ENCODE results near the gene FBLN7.
A peak's percentile ranks its signal among the peaks of the same experiment; 100 is the strongest.
"Not testable (repeated sequence)": the region's sequence is repeated elsewhere in the genome, so short reads cannot be mapped to it uniquely, and the experiment has no call there.

Gene FBLN7, protein sequence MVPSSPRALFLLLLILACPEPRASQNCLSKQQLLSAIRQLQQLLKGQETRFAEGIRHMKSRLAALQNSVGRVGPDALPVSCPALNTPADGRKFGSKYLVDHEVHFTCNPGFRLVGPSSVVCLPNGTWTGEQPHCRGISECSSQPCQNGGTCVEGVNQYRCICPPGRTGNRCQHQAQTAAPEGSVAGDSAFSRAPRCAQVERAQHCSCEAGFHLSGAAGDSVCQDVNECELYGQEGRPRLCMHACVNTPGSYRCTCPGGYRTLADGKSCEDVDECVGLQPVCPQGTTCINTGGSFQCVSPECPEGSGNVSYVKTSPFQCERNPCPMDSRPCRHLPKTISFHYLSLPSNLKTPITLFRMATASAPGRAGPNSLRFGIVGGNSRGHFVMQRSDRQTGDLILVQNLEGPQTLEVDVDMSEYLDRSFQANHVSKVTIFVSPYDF

DNA sequence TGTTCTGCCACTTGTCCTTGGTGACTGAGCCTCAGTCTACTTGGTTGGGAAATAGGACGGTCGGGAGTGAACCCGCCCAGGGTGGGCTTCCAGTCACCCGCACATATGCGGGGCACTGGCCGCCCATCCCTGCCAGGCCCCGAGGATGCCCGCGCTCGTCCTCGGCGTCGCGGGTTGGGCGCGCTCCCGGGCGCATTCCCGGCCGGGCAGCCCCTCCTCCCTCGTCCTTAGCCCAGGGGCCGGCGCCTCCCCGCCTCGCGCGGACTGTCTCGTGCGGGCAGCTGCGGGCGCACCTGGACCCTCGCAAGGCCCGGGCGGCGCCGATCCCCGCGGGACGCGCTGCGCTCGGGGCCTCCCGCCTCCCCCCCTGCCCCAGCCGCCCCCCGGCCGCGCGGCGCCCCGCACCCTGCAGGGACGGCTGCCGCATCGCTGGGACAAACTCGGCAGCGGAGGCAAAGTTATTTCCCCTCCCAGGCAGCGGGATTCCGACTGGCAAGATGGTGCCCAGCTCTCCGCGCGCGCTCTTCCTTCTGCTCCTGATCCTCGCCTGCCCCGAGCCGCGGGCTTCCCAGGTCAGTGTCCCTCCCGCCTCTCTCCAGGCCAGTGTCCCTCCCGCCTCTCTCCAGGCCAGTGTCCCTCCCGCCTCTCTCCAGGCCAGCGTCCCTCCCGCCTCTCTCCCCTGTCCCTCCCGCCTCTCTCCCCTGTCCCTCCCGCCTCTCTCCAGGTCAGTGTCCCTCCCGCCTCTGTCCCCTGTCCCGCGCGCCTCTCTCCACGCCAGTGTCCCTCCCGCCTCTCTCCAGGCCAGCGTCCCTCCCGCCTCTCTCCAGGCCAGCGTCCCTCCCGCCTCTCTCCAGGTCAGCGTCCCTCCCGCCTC, at the start of gene FBLN7:
Gene FBLN7, plus strand, starts transcription at position 227 of the 874 bp plus-strand sequence. Its CDS starts 271 bp downstream, at position 498.
- no peak for DNase-seq

- no peak for DNase-seq
Measured at GRCh38 chr2:112089375-112089774, 48.8 kb upstream of the FBLN7 start.

- no peak for DNase-seq
Measured at GRCh38 chr2:112092286-112093041, 45.7 kb upstream of the FBLN7 start.

DNA sequence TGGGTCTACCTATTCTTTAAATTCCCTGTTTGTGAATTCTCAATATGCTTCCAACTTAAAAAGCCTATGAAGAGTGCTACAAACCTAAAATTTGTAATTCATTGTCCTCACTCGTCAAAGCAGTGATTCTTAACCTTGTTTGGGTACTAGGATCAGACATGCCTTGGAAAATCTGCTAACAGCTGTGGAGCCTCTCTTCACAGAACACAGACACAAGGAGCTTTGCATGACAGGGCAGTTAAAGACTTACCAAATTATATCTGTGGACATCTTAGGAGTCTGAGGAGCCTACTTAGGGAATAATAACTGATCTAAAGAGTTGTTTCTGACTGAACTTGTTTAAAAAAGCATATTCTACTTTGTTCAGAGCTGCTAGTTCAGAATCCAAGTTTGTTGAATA, 45.0 kb upstream of the FBLN7 start:
- no peak for DNase-seq

DNA sequence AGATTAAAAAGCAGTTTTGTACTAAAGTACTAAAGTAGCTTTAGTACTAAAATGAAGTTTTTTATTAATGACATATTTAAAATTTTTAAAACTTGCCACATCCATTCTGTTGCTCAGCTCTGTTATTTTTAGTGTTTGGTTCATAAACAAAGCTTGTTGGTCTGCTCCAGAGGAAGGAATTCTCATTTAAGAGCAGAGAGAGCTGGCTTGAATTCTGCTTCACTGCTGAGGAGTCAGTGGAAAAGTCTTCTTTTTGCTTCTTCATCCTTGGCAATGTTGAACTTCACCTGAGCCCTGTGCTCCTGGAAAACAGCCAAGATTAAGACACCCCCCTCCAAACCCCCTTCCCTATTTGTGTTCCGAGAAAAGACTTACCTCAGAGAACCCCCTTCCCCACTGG, 42.5 kb upstream of the FBLN7 start:
- no peak for DNase-seq

- DNase-seq, result no peak
Measured at GRCh38 chr2:112096098-112096497, 42.1 kb upstream of the FBLN7 start.

- DNase-seq, result no peak
Measured at GRCh38 chr2:112108178-112108832, 29.9 kb upstream of the FBLN7 start.

- no peak for DNase-seq
Measured at GRCh38 chr2:112109278-112109677, 28.9 kb upstream of the FBLN7 start.

- DNase-seq, result no peak
Measured at GRCh38 chr2:112110966-112111365, 27.2 kb upstream of the FBLN7 start.

GRCh38 chr2:112113354-112113753, 24.8 kb upstream of the FBLN7 start:
- DNase-seq, result not testable (repeated sequence)

GRCh38 chr2:112118148-112118547, 20.0 kb upstream of the FBLN7 start:
- DNase-seq, result no peak

GRCh38 chr2:112121682-112122254, 16.4 kb upstream of the FBLN7 start:
- no peak for DNase-seq

DNA sequence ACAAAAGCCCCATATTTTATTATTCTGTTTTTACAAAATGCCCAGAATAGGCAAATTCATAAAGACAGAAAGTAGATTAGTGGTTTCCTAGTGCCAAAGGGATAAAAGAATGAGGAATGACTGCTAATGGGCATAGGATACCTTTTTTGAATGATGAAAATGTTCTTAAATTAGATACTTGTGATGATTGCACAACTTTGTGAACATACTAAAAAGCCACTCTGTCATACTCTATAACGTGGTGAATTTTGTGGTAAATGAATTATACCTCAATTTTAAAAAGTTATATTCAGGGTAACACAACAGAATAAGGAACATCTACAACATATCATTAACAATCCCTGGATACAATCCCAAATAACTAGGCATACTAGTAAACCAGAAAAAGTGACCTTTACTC, 9.1 kb upstream of the FBLN7 start:
- no peak for DNase-seq

DNA sequence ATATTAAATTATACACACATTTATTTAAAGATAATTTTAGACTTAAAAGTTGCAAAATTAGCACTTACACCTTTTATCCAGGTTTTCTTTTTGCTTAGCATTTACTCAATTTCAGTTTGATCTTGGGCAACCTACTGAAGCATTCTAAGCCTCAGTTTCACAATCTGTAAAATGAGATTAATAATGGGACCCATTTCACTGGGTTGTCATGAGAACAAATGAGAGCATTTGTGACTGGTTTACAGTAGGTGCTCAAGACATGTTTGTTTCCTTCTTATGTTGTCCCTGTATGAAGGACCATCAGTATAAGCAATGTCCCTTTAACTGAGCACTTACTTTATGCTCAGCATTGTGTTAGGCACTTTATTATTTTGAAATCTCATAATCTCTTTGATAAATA, 4.8 kb upstream of the FBLN7 start:
- no peak for DNase-seq

GRCh38 chr2:112134120-112134519, 4.1 kb upstream of the FBLN7 start:
- no peak for DNase-seq

GRCh38 chr2:112136096-112136495, 2.1 kb upstream of the FBLN7 start:
- no peak for DNase-seq

GRCh38 chr2:112137516-112138158, 548 bp upstream of the FBLN7 start:
- DNase-seq, result peak; percentile 31

GRCh38 chr2:112139033-112139614, 939 bp downstream of the FBLN7 start:
- DNase-seq, result not testable (repeated sequence)

DNA sequence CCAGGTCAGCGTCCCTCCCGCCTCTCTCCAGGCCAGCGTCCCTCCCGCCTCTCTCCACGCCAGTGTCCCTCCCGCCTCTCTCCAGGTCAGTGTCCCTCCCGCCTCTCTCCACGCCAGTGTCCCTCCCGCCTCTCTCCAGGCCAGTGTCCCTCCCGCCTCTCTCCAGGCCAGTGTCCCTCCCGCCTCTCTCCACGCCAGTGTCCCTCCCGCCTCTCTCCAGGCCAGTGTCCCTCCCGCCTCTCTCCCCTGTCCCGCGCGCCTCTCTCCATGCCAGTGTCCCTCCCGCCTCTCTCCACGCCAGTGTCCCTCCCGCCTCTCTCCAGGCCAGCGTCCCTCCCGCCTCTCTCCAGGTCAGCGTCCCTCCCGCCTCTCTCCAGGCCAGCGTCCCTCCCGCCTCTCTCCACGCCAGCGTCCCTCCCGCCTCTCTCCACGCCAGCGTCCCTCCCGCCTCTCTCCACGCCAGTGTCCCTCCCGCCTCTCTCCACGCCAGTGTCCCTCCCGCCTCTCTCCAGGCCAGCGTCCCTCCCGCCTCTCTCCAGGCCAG, 1.5 kb downstream of the FBLN7 start:
- not testable (repeated sequence) for DNase-seq

DNA sequence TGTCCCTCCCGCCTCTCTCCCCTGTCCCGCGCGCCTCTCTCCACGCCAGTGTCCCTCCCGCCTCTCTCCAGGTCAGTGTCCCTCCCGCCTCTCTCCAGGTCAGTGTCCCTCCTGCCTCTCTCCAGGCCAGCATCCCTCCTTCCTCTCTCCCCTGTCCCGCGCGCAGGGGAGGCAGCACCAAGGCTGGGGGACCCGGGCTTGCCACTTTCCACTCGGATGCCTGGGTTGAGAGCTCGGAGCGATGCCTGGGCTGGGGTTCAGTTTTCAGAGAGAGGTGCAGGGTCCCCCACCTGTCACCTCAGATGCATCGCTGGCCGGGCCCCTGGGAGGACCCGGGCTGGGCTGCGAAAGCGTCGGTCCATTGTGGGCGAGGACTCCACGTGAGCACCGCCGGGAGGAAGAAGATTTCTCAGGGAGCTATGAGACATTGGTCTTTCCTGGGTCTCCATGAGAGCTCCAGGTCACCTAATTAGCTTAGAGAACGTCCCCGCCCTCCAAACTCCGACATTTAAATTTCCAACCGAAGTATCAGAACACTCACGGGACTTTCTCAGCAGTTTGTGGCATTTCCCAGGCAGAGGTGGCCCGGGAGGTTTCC, 2.1 kb downstream of the FBLN7 start:
- DNase-seq, result no peak
